ENCODE data around the gene LMNTD2. TPM values are rescaled to one million over a fixed set of nuclear protein-coding genes. Genes with fewer than 3 reads are reported as not detected.
"Not testable (repeated sequence)": the region's sequence is repeated elsewhere in the genome, so short reads cannot be mapped to it uniquely, and the experiment has no call there.

Gene LMNTD2
- total RNA-seq, 1 donor = 2.1 TPM

- H3K4me1 ChIP-seq (ENCODE audit: insufficient read depth, low read length) = peaks cover 14% of the 10 kb centered on the region
- no peak overlapping the region for H3K4me3 ChIP-seq (ENCODE audit: low read length)
- no peaks in the 10 kb centered on the region for H3K27me3 ChIP-seq (ENCODE audit: insufficient read depth, low read length)
- no peaks in the 10 kb centered on the region for H3K9me3 ChIP-seq (ENCODE audit: low read depth, low read length)
These were observed 30.7 kb downstream of the LMNTD2 start for GRCh38 chr11:529728-530411.

- H3K27me3 ChIP-seq (ENCODE audit: insufficient read depth, low read length) = no peaks in the 10 kb centered on the region
- H3K4me3 ChIP-seq (ENCODE audit: low read length) = no peak overlapping the region
- no peaks in the 10 kb centered on the region for H3K9me3 ChIP-seq (ENCODE audit: low read depth, low read length)
- peaks cover 6% of the 10 kb centered on the region for H3K4me1 ChIP-seq (ENCODE audit: insufficient read depth, low read length)
These were observed 31.5 kb downstream of the LMNTD2 start for GRCh38 chr11:528815-529727.

GRCh38 chr11:528166-528814 is 32.2 kb downstream of the LMNTD2 start:
- no peaks in the 10 kb centered on the region for H3K9me3 ChIP-seq (ENCODE audit: low read depth, low read length)
- no peaks in the 10 kb centered on the region for H3K4me1 ChIP-seq (ENCODE audit: insufficient read depth, low read length)
- H3K27me3 ChIP-seq (ENCODE audit: insufficient read depth, low read length) = no peaks in the 10 kb centered on the region
- no peak overlapping the region for H3K4me3 ChIP-seq (ENCODE audit: low read length)

- Histone ChIP-seq H3K4me3 (ENCODE audit: low read length) (no peak overlapping the region), H3K9me3 (ENCODE audit: low read depth, low read length) (no peaks in the 10 kb centered on the region), H3K4me1 (ENCODE audit: insufficient read depth, low read length) (no peaks in the 10 kb centered on the region), H3K27me3 (ENCODE audit: insufficient read depth, low read length) (no peaks in the 10 kb centered on the region)
These were observed 34.3 kb downstream of the LMNTD2 start for GRCh38 chr11:526192-526591.

GRCh38 chr11:521177-521688 is 39.3 kb downstream of the LMNTD2 start:
- Histone ChIP-seq H3K4me1 (ENCODE audit: insufficient read depth, low read length) (peaks cover 4% of the 10 kb centered on the region), H3K27me3 (ENCODE audit: insufficient read depth, low read length) (no peaks in the 10 kb centered on the region), H3K9me3 (ENCODE audit: low read depth, low read length) (no peaks in the 10 kb centered on the region), H3K4me3 (ENCODE audit: low read length) (no peak overlapping the region)

GRCh38 chr11:520428-521176 is 39.9 kb downstream of the LMNTD2 start:
- no peaks in the 10 kb centered on the region for H3K9me3 ChIP-seq (ENCODE audit: low read depth, low read length)
- H3K4me3 ChIP-seq (ENCODE audit: low read length) = no peak overlapping the region
- peaks cover 4% of the 10 kb centered on the region for H3K4me1 ChIP-seq (ENCODE audit: insufficient read depth, low read length)
- no peaks in the 10 kb centered on the region for H3K27me3 ChIP-seq (ENCODE audit: insufficient read depth, low read length)

- Histone ChIP-seq H3K4me1 (ENCODE audit: insufficient read depth, low read length) (peaks cover 4% of the 10 kb centered on the region), H3K27me3 (ENCODE audit: insufficient read depth, low read length) (no peaks in the 10 kb centered on the region), H3K4me3 (ENCODE audit: low read length) (no peak overlapping the region), H3K9me3 (ENCODE audit: low read depth, low read length) (no peaks in the 10 kb centered on the region)
These were observed 41.9 kb downstream of the LMNTD2 start for GRCh38 chr11:518463-519202.

GRCh38 chr11:516918-517685 is 43.4 kb downstream of the LMNTD2 start:
- H3K4me3 ChIP-seq (ENCODE audit: low read length); H3K4me1 ChIP-seq (ENCODE audit: insufficient read depth, low read length): not testable (repeated sequence)

GRCh38 chr11:516400-516799 is 44.1 kb downstream of the LMNTD2 start:
- H3K4me3 ChIP-seq (ENCODE audit: low read length) = no peak overlapping the region
- H3K4me1 ChIP-seq (ENCODE audit: insufficient read depth, low read length) = peaks cover 4% of the 10 kb centered on the region
- no peaks in the 10 kb centered on the region for H3K9me3 ChIP-seq (ENCODE audit: low read depth, low read length)

More at GRCh38 chr11:516918-517685, 43.4 kb downstream of the LMNTD2 start:
- not testable (repeated sequence) for H3K27me3 ChIP-seq (ENCODE audit: insufficient read depth, low read length); H3K9me3 ChIP-seq (ENCODE audit: low read depth, low read length)

GRCh38 chr11:515131-515530 is 45.4 kb downstream of the LMNTD2 start:
- Histone ChIP-seq H3K27me3 (ENCODE audit: insufficient read depth, low read length) (no peaks in the 10 kb centered on the region), H3K4me3 (ENCODE audit: low read length) (no peak overlapping the region)

More at GRCh38 chr11:516400-516799, 44.1 kb downstream of the LMNTD2 start:
- no peaks in the 10 kb centered on the region for H3K27me3 ChIP-seq (ENCODE audit: insufficient read depth, low read length)

GRCh38 chr11:514606-515005 is 45.9 kb downstream of the LMNTD2 start:
- no peaks in the 10 kb centered on the region for H3K27me3 ChIP-seq (ENCODE audit: insufficient read depth, low read length)
- peaks cover 4% of the 10 kb centered on the region for H3K4me1 ChIP-seq (ENCODE audit: insufficient read depth, low read length)
- H3K9me3 ChIP-seq (ENCODE audit: low read depth, low read length) = no peaks in the 10 kb centered on the region
- no peak overlapping the region for H3K4me3 ChIP-seq (ENCODE audit: low read length)

More at GRCh38 chr11:515131-515530, 45.4 kb downstream of the LMNTD2 start:
- H3K9me3 ChIP-seq (ENCODE audit: low read depth, low read length) = no peaks in the 10 kb centered on the region
- peaks cover 4% of the 10 kb centered on the region for H3K4me1 ChIP-seq (ENCODE audit: insufficient read depth, low read length)

- Histone ChIP-seq H3K27me3 (ENCODE audit: insufficient read depth, low read length) (no peaks in the 10 kb centered on the region), H3K9me3 (ENCODE audit: low read depth, low read length) (no peaks in the 10 kb centered on the region), H3K4me1 (ENCODE audit: insufficient read depth, low read length) (peaks cover 2% of the 10 kb centered on the region), H3K4me3 (ENCODE audit: low read length) (no peak overlapping the region)
These were observed 47.6 kb downstream of the LMNTD2 start for GRCh38 chr11:512761-513595.

- Histone ChIP-seq H3K4me3 (ENCODE audit: low read length) (no peak overlapping the region), H3K9me3 (ENCODE audit: low read depth, low read length) (no peaks in the 10 kb centered on the region), H3K27me3 (ENCODE audit: insufficient read depth, low read length) (no peaks in the 10 kb centered on the region), H3K4me1 (ENCODE audit: insufficient read depth, low read length) (peaks cover 30% of the 10 kb centered on the region)
These were observed 51.6 kb downstream of the LMNTD2 start for GRCh38 chr11:508956-509355.

All from mononuclear cell (primary cell).